GM19351 (cell line): ENCODE results near the gene IL32.

ENCODE experiments used
- ATAC-seq: cut with Tn5 transposase; IDR thresholded peaks from one replicate; pipeline ENCODE4 v1.9.1; 2021; ENCODE audit warnings: mild to moderate bottlenecking, moderate library complexity; ENCODE audit not compliant: unreplicated experiment

The IL32 gene

GRCh38 chr16:3113765-3114479, 48.5 kb downstream of the IL32 start:
- no peak for ATAC-seq

DNA sequence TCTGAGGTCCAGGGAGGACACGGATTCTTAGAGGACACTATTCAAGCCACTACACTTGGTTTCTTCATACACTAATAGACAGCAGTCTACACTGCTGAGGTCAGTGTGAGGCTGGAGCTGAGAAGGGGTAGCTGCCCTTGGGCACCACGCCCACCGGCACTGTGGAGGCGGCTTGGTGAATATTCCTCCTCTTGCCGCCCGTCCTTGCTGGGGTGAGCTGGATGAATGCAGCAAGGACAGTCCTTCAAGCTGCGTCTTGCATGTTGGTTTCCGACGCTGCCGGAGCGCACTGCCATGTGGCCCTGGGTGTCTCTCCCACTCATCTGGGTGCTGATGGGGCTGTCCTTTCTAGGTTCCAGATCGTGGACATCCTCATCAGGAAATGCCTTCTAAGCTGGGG, 49.6 kb downstream of the IL32 start:
- ATAC-seq: no peak

GRCh38 chr16:3115561-3115960, 50.1 kb downstream of the IL32 start:
- ATAC-seq: no peak

GRCh38 chr16:3118204-3118790, 52.9 kb downstream of the IL32 start:
- ATAC-seq: no peak

DNA sequence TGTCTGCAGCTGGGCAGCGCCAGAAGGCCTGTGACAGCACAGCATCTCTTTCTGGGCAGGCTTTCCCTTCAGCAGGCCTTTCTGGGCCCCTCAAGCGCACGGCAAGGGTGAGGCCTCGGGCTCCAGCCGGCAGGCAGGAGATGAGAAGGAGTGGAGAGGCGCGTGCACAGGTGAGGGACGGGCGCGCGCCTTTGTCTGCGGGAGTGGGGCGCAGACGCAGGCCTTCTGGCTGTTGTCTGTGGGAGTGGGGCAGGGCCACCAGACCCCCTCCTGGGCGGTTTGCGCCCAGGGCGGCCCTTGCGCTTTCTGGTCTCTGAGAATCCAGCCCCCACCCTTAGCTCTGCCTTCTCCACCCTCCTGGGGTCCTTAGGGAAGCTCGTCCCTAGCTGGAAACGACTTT, 53.4 kb downstream of the IL32 start:
- ATAC-seq: no peak
